ENCODE measurements around the gene PDE8B.

Gene PDE8B

DNA sequence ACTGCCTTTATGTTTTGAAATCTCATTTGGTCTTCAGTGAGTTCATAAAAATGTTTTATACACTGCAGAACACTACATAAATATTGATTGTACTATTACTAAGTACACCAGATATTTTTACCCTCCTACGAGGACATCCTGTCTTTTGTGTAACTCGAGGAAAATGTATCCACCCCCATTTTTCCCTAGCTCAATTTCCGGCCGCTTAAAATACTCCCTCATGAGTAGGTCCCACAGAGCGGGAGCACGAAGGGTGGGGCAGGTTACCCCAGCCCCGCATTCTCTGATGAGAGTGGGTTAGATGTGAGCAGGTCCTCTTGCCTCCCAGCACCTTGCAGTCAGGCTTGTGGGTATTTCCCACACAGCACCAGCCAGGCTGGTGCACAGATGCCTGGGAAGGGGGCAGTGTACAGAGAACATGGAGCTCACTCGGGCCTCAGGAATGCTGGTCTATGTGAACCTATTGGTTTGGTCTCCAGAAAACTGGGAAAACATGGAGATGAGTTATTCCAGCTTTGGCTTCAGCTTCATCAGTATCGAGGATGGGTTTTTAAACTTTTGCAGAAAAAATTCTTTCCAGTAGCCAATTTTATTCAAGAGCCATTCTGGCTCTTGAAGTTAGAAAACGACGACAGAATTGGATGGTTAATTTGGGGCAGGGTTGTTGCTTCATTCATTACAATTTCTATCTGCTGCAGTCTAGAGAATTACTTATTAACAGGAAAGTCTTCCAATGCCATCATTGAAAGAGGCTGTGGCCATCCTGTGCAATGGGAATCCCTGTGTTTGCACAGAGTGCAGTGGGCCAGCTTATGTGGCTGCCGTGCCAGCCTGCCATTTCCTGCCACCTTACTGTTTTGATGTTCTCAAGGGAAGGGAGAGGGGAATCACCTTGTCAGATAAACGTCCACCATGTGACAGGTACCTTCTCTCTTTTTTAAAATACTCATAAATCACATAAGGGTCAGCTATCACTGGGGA is 208.4 kb downstream of the PDE8B start:
- DNase-seq, result peak; percentile 22

DNA sequence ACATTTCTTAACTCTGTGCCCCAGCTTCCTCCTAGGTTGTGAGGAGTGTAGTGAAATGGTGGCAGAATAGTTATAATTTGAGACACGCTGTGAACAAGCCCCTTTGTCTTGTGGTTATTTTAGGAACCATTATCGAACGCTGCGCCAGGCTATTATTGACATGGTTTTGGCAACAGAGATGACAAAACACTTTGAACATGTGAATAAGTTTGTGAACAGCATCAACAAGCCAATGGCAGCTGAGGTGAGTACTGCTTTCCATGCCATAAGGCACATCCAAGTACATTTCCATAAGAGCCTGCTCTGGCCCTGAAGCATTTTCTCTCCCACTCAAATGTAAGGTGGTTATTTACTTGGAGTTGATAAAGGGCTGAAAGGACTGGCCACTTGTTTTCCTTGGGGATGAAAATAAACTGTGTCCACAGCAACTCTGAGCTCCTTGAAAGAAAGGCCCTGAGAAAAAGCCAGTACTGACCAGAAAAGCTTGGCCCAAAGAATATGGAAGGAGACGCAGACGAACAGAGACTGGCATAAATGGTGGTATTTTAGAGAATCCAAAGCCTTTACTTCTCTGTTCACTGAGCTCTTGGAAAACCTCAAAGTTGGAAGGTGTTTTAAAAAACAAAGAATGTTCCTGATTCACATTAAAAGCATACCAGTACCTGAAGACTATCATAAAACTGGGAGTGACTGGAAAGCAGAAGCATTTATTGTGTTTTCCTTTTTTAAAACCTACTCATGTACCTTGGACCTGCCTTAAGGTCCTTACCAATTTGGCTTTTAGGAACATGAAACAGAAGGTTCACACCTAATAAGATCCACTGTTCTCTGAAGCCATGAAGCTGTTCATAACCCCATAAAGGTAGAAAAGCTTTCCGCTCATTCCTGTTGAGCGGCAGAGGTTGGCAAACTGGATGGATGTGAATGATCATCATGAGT is 209.4 kb downstream of the PDE8B start:
- peak; percentile 42 for DNase-seq

DNA sequence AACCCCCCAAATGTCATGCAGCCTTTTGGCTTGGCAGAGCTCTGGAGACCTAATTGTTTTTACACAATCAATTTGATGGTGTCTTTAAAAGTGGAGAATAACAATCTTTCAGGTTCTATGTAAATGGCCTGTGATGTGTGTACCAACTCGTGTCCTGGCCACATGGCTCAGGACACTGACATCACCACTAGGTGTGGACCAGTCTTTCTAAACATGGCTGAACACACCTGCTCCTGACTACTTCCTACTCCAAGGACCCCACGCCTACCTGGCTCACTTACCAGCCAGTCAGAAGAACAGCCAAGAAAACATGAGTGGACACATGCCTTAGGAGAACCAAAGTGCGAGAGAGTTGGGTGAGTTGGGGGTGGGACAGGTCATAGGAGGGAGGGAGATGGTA is 210.5 kb downstream of the PDE8B start:
- DNase-seq, result no peak

DNA sequence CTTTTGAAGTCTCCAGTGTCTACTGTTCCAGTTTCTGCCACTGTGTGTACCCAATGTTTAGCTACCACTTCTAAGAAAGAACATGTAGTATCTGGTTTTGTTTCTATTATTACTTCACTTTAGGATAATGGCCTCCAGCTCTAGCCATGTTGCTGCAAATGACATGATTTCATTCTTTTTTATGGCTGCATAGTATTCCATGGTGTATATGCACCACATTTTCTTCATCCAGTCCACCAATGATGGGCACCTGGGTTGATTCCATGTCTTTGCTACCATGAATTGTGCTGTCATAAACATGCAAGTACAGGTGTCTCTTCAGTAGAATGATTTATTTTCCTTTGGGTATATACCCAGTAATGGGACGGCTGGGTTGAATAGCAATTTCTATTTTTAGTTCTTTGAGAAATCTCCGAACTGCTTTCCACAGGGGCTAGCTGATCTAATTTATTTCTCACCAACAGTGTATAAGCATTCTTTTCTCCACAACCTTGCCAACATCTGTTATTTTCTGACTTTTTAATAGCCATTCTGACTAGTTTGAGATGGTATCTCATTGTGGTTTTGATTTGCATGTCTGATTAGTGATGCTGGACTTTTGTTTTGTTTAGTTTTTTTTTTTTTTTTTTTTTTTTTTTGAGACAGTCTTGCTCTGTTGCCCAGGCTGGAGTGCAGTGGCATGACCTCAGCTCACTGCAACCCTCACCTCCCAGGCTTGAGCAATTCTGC is 212.7 kb downstream of the PDE8B start:
- no peak for DNase-seq

DNA sequence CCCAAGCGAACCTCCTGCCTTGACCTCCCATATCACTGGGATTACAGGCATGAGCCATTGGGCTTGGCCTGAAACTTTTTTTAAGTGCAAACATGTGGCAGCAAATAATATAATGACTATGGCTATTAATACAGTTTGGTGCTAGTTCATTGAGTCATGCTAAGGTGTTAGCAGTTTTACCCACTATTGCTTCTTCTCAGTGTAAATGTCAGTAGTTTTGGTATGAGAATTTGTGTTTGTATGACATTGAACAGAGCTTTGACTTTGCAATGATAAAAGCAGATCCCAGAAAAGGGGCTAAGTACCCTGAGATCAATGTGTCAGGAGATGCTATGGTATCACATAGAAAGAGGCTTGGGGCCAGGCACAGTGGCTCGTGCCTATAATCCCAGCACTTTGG is 214.4 kb downstream of the PDE8B start:
- DNase-seq, result no peak

DNA sequence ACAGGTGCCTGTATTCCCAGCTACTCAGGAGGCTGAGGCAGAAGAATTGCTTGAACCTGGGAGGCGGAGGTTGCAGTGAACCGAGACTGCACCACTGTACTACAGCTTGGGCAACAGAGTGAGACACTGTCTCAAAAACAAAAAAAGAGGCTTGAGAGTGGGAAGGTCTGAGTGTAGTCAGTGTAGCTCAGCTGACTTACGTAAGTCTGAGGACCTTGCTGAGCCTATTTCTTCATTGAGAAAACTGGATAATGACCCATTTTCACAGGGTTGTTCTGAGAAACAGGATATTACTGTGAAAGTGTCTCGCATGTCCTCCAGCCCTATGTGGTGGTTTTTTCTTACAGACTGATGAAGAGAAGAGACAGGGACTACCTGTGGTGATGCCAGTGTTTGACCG is 214.9 kb downstream of the PDE8B start:
- no peak for DNase-seq

DNA sequence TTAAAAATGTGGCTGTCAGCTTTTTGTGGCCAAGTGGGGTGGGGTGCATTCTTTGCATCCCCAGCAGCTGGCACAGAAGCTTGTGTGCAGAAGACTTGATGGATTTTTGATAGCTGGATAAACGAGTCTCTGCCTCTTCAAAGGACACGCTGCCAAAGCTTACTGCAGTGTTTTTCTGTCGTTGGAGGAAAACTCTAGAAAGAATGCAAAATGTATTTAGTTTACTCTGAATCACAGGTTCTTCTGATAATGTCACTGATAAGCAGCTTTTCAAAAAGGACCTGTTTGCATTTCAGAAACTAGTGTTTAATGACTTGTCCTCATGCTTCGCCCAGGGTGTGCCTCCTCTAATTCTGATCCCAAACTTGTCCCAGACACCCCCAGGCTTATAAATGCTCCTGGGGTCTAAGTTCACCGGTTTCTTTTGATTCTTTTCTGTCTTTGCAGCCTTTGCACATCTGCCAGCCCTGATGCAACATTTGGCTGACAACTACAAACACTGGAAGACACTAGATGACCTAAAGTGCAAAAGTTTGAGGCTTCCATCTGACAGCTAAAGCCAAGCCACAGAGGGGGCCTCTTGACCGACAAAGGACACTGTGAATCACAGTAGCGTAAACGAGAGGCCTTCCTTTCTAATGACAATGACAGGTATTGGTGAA is 215.6 kb downstream of the PDE8B start:
- DNase-seq, result no peak

DNA sequence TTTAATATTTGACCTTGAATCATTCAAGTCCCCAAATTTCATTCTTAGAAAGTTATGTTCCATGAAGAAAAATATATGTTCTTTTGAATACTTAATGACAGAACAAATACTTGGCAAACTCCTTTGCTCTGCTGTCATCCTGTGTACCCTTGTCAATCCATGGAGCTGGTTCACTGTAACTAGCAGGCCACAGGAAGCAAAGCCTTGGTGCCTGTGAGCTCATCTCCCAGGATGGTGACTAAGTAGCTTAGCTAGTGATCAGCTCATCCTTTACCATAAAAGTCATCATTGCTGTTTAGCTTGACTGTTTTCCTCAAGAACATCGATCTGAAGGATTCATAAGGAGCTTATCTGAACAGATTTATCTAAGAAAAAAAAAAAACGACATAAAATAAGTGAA is 216.2 kb downstream of the PDE8B start:
- DNase-seq, result no peak

DNA sequence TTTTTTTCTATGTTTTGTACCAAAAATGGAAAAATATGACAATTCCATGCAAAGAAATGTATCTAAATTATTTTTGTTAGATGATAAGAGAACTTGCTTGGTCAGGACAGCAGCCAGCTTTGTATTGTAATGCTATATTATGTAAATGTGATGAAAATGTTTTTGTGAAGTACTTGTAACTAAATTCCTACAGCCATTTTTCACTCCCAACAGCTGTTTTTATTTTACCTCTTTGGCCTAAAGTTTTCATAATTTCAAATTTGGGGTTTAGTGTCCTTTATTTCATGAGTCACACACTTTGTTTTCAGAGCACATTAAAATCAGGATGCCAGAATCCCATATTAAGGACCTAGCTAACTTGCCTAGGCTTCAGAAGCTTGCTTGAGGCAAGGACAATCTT is 217.5 kb downstream of the PDE8B start:
- no peak for DNase-seq

DNA sequence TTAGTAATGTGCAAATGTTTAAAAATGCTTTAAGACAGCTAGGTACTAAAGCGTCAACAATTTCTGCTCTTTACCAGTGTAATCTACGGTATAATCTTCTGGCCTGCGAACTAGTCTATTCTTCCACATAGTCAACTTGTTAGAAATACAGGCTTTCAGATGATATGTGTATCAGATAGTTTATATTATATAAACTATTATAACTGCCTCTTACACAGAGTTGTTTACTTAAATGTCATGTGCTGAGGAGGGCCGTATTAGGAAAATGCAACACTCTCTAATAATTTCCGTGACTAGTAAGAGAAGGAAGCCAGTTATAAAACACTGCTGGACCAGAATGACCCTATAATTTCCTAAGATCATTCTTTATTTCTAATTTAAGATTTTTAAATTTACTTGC is 218.0 kb downstream of the PDE8B start:
- no peak for DNase-seq

DNA sequence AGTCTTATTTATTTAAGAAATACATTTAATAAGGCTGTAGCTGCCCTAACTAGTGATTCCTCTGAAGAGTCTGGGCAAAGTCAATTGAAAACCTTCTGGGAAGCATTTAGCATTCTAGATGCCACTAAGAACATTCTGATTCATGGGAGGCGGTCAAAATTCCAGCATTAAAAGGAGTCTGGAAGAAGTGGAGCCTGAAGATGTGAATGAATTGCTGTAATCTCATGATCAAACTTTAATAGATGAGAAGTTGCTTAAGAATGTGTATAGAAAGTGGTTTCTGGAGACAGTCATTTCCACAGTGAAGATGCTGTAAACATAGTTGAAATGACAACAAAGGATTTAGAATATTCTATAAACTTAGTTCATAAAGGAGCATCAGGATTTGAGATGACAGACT is 220.2 kb downstream of the PDE8B start:
- DNase-seq, result no peak

DNA sequence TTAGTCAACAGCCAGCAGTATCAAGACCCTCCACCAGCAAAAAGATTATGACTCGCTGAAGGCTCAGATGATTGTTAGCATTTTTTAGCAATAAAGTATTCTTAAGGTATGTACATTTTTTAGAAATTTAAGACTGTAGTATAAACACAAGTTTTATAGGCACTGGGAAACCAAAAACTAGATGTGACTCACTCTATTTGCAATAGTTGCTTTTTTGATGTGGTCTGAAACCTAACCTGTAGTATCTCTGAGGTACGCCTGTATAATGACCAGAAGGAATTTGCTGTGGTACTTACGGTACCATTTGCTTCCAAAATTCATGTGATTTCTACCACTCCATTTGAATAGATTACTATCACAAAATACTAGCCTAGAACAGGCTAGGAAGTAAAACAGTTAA is 220.8 kb downstream of the PDE8B start:
- no peak for DNase-seq

DNA sequence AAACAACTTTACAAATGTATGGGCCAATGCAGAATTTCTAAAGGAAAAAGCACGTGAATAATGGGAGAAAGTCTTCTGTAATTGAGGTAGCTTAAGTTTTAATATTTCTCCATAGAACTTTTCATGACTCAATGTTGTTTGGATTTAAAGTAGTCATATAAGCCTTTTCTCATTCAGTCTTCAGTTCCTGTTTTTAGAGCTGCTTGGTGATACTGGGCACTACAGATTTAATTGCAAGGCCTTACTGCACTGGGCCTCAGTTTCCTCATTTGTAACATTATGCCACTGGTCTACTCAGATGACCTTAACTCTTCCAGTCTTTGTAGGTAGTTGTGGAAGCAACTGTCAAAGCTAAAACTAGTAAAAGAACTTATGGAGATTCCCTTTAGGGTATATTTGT is 221.2 kb downstream of the PDE8B start:
- no peak for DNase-seq

DNA sequence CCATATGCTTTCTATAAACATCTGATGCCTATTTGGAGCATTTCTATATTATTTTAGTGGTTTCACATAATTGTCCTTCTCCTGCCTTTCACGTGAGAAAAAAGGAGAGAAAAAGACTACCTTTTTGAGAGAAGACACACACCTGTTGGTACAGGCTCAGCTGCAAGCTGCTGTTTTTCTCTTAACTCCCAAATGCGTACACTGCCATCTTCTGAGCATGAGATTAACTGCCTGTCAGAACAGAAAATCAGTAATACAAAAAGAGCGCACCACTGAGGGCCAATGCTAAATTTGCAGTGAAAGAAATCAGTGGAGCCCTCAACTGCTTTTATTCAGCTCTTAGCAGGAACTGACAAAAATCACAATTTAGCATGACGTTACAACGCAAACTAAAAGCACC is 226.7 kb downstream of the PDE8B start:
- DNase-seq, result peak; percentile 48

DNA sequence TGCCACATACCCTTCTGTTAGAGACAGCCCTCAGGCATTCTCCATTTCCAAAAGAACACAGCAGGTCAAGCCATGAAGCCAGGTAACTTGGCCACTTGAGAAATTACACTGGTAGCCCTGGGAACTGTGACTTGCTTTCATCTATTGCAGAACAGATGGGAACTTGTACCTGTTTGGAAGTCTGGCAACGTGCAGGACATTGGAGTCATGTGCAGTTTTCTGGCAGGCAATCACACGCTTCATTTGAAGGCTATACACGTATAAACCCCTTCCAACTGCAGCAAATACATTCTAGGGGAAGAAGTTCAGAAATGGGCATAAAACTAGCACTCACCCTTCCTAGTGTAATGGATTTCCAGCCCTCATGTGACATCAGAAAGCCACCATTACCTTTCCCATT is 227.6 kb downstream of the PDE8B start:
- DNase-seq, result no peak

DNA sequence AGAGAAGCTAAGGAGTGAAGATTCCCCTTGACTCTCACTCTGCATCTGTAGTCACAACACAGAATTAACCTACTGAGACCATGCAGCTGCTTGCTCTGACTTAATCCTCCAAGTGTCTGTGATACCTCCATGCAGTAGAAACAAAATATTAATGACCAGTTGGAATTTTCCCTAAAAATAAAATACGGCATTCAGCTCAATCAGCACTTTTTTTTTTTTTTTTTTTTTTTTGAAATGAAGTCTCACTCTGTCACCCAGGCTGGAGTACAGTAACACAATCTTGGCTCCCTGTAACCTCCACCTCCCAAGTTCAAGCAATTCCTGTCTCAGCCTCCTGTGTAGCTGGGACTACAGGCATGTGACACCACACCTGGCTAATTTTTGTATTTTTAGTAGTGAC is 233.2 kb downstream of the PDE8B start:
- no peak for DNase-seq

DNA sequence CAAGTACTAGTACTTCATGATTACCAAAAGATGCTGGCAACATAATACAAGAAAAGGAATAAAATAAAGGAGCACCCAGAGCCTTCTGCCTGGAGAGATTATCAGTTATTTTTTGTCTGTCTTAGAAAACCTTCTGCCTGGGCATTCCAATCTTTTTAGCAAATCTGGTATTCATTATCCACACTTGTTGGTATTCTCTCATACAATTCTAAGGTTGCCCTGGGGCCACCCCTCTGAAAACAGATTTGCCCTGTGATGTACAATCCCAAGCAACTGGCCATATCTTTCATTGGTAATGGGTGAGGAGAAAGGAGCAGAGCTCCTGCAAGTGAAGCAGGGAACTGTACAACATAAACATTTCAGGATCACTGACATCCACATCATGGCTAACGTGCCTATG is 233.9 kb downstream of the PDE8B start:
- DNase-seq, result no peak

DNA sequence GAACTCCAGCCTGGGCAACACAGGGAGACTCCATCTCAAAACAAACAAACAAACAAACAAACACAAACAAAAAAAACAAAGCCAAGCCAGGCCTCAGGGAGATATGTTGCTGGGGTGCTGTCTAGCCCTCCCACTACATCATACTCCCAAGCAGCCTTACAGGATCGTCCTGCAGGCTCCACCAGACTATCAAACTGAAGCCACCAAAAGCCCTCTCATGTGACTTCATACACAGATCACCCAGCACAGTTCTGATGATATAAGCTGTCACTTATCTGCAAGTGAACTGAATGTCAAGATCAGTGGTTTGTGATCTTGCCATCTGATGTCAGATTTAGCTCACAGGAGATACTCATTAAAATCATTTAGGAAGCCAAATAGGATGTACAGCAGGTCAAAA is 238.4 kb downstream of the PDE8B start:
- no peak for DNase-seq

DNA sequence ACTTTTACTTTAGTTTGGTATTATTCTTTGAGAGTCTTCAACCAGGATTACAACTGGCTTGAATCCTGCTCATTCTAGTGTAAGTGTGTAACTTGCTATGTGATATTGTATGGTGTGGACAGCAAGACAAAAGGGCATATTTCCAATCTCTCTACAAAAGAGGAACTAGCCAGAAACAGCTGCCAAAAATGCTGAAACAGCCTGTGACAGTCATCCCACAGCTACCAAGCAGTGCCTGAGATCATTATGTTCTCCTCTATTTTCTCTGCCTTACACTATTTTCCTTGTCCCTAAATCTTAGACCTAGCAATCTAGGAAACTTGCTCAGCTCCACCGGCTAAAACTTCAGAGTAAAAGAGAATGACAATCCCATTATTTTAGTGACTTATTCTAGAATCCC is 238.8 kb downstream of the PDE8B start:
- DNase-seq, result no peak

DNA sequence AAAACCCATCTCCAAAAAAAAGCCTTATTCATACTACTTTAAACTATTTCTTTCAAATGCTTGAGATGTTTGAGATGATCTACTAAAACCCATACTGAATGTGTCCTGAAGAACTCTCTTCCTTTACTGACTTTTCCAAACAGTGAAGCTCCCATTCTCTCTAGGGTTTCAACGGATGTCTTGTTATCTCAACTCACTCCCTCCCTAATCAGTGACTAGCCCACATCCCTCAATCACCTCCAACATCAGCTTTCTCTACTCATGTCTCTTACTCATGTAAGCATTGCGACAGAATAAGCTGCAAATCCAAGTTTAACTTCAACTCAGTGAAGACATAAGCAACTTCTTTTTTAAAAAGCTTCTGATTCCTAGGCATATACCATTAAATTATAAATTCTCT is 239.5 kb downstream of the PDE8B start:
- DNase-seq, result no peak

DNA sequence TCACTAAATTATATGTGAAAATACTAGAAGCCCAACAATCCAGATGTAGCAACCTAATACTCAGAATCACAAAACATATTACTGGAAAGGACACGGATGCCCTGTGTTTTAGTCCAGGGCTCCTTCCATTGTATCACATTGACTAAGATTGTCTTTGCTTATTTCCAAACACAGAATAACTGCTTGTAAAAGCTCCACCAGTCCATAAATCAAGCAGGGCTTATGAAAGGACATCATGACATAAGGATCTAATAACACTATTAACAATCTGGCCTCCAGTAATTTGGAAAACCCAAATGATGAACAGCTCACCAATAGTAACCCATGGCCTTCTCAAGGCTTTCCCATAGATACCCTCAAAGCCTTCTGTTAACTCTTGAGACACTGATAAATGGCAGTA is 241.9 kb downstream of the PDE8B start:
- no peak for DNase-seq

DNA sequence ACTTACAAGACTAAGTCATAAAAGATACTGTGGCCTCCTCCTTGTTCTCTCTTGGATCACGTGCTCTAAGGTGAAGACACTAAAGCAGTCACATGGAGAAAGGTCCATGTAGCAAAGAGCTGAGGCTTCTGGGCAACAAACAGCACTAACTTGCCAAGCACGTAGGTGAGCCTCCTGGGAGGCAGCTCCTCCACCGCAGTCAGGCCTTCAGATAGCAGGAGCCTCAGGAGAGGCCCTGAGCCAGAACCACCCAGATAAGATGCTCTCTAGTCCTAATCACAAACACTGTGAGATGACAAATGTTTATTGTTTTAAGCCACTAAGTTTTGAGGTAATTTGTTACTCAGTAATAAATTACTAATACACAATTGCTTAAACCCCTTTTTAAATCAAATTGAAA is 243.6 kb downstream of the PDE8B start:
- no peak for DNase-seq

DNA sequence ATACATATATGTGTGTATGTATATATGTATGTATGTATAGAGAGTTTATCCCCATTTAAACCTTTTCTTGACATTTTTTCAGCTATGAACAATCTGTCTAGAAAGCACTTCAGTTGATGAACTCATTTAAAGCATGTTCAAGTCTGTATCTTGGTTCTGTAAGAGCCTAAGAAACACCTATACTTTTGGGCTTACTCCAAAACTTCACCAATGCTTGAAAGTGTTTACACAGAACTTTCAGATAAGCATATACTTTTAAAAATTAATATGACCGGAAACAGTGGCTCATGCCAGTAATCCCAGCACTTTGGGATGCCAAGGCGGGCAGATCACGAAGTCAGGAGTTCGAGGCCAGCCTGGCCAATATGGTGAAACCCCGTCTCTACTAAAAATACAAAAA is 250.8 kb downstream of the PDE8B start:
- DNase-seq, result no peak
